Neural progenitor cell (in vitro differentiated cells): ENCODE results near the gene SCML2.

Experiments
- CTCF ChIP-seq: fragments of 200-600 bp; sonication (generic); IDR thresholded peaks from 2 replicates; pipeline ENCODE4 v1.5.1; 2017; ENCODE audit warnings: antibody characterized with exemption, mild to moderate bottlenecking
- EZH2 ChIP-seq: fragments of 200-600 bp; sonication (generic); IDR thresholded peaks from 2 replicates; pipeline ENCODE4 v1.6.1; 2017; ENCODE audit warnings: antibody characterized with exemption, mild to moderate bottlenecking, moderate library complexity
- EZH2phosphoT487 ChIP-seq: fragments of 200-600 bp; sonication (generic); IDR thresholded peaks from 2 replicates; pipeline ENCODE4 v1.6.1; 2017; ENCODE audit warnings: antibody characterized with exemption

- TF ChIP-seq EZH2phosphoT487 (no peak), CTCF (no peak), EZH2 (no peak)
Observed at GRCh38 chrX:18271309-18271708, 83.2 kb downstream of the SCML2 start.
